Uterus (tissue), 4 donors: ENCODE results near the gene SYNJ1. TPM values are rescaled to one million over a fixed set of nuclear protein-coding genes. Genes with fewer than 3 reads are reported as not detected.

ENCODE experiments used
- DNase-seq, 2 donors: peaks; one replicate each; pipeline ENCODE4 v3.0.0-alpha.2; 2019 to 2020
- H3K27ac ChIP-seq, 2 donors: fragments of 200-600 bp; sonication (generic); 1 replicate in 1 of 2; 2 replicates in 1 of 2; pipeline ENCODE4 v1.5.1; 2016 to 2018
- H3K27me3 ChIP-seq, 2 donors: fragments of 200-600 bp; sonication (generic); one replicate each; pipeline ENCODE4 v1.5.1; 2018 to 2019; ENCODE audit warnings: control low read depth in 1 of 2
- H3K36me3 ChIP-seq, 2 donors: fragments of 200-600 bp; sonication (generic); one replicate each; pipeline ENCODE4 v1.5.1; 2019; ENCODE audit warnings: control low read depth in 1 of 2
- H3K4me1 ChIP-seq, 2 donors: fragments of 200-600 bp; sonication (generic); one replicate each; pipeline ENCODE4 v1.5.1; 2018 to 2019; ENCODE audit warnings: control low read depth in 1 of 2
- H3K4me3 ChIP-seq, 2 donors: fragments of 200-600 bp; sonication (generic); 1 replicate in 1 of 2; 2 replicates in 1 of 2; pipeline ENCODE4 v1.5.1; 2018 to 2019; ENCODE audit warnings: mild to moderate bottlenecking in 1 of 2
- H3K9me3 ChIP-seq, 2 donors: fragments of 200-600 bp; sonication (generic); one replicate each; pipeline ENCODE4 v1.5.1; 2019; ENCODE audit warnings: control low read depth in 1 of 2
- POLR2A ChIP-seq, 2 donors: fragments of 450-650 bp; IDR thresholded peaks; one replicate each; pipeline ENCODE4 v1.6.1; 2016; ENCODE audit warnings: antibody characterized with exemption in 2 of 2, mild to moderate bottlenecking in 1 of 2, moderate library complexity in 1 of 2
- intact Hi-C: fragments of 100-400 bp; cut with DNase I; formaldehyde crosslinking; loops from one replicate; pipeline ENCODE4 v1.15.1; 2023; ENCODE audit warnings: low total_unique reads
- total RNA-seq, 4 donors: library from RNA; depleted of rRNA in 3 of 4; stranded (reverse); fragments of >200 nt in 3 of 4; gene quantifications; one replicate each; pipeline versions ENCODE4 v1.1.0 to v1.2.4, GENCODE V29; 2014 to 2023
- TF ChIP-seq, protein P1 (sequence below), 4 experiments: fragments of 200-600 bp in 2 of 4; fragments of 450-650 bp in 2 of 4; sonication (generic) in 2 of 4; IDR thresholded peaks; one replicate each; pipeline ENCODE4 v1.5.1; 2016 to 2019; ENCODE audit warnings: antibody characterized with exemption in 4 of 4, mild to moderate bottlenecking in 2 of 4, moderate library complexity in 1 of 4
- donor health status: DM: yes; HTN: yes; CAD: no.

The SYNJ1 gene
- total RNA-seq, 4 donors from 2014 or later, result 8.8 to 25.0 (median 15.7) TPM

- TF ChIP-seq, protein P1, sequence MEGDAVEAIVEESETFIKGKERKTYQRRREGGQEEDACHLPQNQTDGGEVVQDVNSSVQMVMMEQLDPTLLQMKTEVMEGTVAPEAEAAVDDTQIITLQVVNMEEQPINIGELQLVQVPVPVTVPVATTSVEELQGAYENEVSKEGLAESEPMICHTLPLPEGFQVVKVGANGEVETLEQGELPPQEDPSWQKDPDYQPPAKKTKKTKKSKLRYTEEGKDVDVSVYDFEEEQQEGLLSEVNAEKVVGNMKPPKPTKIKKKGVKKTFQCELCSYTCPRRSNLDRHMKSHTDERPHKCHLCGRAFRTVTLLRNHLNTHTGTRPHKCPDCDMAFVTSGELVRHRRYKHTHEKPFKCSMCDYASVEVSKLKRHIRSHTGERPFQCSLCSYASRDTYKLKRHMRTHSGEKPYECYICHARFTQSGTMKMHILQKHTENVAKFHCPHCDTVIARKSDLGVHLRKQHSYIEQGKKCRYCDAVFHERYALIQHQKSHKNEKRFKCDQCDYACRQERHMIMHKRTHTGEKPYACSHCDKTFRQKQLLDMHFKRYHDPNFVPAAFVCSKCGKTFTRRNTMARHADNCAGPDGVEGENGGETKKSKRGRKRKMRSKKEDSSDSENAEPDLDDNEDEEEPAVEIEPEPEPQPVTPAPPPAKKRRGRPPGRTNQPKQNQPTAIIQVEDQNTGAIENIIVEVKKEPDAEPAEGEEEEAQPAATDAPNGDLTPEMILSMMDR (IDR thresholded peaks at IDR 0.05), result no peak
- TF ChIP-seq POLR2A (IDR thresholded peaks at IDR 0.05), result no peak
- Histone ChIP-seq H3K36me3 (no peaks in the 10 kb centered on the region), H3K4me3 (no peak overlapping the region), H3K4me1 (no peaks in the 10 kb centered on the region), H3K27ac (no peak overlapping the region), H3K9me3 (no peaks in the 10 kb centered on the region), H3K27me3 (no peaks in the 10 kb centered on the region)
- intact Hi-C loops, result no loop called here
- DNase-seq, result no peak
These were observed 146.1 kb downstream of the SYNJ1 start for GRCh38 chr21:32581732-32582131.

- Histone ChIP-seq H3K4me1 (no peaks in the 10 kb centered on the region), H3K27me3 (no peaks in the 10 kb centered on the region), H3K9me3 (no peaks in the 10 kb centered on the region), H3K36me3 (no peaks in the 10 kb centered on the region), H3K4me3 (no peak overlapping the region), H3K27ac (no peak overlapping the region)
- no peak for DNase-seq
- TF ChIP-seq, protein P1 (IDR thresholded peaks at IDR 0.05), result no peak
- TF ChIP-seq POLR2A (IDR thresholded peaks at IDR 0.05), result no peak
- intact Hi-C loops, result no loop called here
These were observed 146.9 kb downstream of the SYNJ1 start for GRCh38 chr21:32580949-32581348.

Other genes with a start within 250 kb of the SYNJ1 start
- gene TCP10L, start 142.5 kb downstream of the SYNJ1 start, total RNA-seq, result 1 to 10 TPM in 2 of 4 donors, not detected in 2; 1.3 to 1.9 TPM
- 10 to 100 TPM in 3 of 4 donors, 1 to 10 TPM in 1; 9.7 to 45.3 (median 27.4) TPM for gene CFAP298, start 115.6 kb downstream of the SYNJ1 start, total RNA-seq
- gene PAXBP1, start 43.7 kb upstream of the SYNJ1 start, total RNA-seq, result 10 to 100 TPM; 47.9 to 85.4 (median 62.6) TPM